ENCODE data around the gene CAAP1.

DNA sequence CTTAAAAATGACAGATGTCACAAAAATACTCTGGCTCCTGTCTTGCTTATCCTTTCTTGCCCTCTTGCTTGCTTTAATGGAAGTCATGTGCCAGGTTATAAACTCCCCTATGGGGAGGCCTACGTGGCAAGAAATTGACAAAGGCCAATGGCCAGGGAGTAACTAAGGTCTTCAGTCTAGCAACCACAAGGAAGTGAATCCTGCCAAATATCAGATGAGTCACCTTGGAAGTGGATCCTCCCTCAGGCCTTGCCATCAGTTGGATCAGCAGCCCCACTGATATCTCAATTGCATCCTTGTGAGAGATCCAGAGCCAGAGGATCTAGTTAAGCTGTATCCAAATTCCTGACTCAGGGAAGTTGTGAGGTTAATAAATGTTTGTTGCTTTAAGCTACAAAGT lies 82.8 kb downstream of the CAAP1 start:
- TF ChIP-seq, protein P1, sequence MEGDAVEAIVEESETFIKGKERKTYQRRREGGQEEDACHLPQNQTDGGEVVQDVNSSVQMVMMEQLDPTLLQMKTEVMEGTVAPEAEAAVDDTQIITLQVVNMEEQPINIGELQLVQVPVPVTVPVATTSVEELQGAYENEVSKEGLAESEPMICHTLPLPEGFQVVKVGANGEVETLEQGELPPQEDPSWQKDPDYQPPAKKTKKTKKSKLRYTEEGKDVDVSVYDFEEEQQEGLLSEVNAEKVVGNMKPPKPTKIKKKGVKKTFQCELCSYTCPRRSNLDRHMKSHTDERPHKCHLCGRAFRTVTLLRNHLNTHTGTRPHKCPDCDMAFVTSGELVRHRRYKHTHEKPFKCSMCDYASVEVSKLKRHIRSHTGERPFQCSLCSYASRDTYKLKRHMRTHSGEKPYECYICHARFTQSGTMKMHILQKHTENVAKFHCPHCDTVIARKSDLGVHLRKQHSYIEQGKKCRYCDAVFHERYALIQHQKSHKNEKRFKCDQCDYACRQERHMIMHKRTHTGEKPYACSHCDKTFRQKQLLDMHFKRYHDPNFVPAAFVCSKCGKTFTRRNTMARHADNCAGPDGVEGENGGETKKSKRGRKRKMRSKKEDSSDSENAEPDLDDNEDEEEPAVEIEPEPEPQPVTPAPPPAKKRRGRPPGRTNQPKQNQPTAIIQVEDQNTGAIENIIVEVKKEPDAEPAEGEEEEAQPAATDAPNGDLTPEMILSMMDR (IDR thresholded peaks at IDR 0.05): no peak
- TF ChIP-seq POLR2A (IDR thresholded peaks at IDR 0.05): no peak

Measured in heart left ventricle (tissue), 13 donors.